Osteoblast (primary cell): ENCODE results near the gene ATP6V1F. TPM values are rescaled to one million over a fixed set of nuclear protein-coding genes. Genes with fewer than 3 reads are reported as not detected.
A peak's percentile ranks its signal among the peaks of the same experiment; 100 is the strongest.

ENCODE experiments used
- DNase-seq: peaks from one replicate; pipeline ENCODE4 v3.0.0; 2011; ENCODE audit warnings: low spot score, mixed read lengths; ENCODE audit not compliant: insufficient read length; ENCODE audit errors: missing footprints
- H2AFZ ChIP-seq: 2 replicates; pipeline ENCODE4 v1.6.0; 2011; ENCODE audit warnings: mild to moderate bottlenecking, low read length
- H3K27ac ChIP-seq: 2 replicates; pipeline ENCODE4 v1.5.1; 2011; ENCODE audit warnings: mild to moderate bottlenecking, low read depth, low read length, moderate library complexity
- H3K27me3 ChIP-seq: 2 replicates; pipeline ENCODE4 v1.6.0; 2012; ENCODE audit warnings: mild to moderate bottlenecking, control low read depth, inconsistent platforms, low read length, moderate library complexity; ENCODE audit not compliant: insufficient read depth
- H3K36me3 ChIP-seq: 2 replicates; pipeline ENCODE4 v1.5.1; 2011; ENCODE audit warnings: mild to moderate bottlenecking, low read length, control low read depth, moderate library complexity; ENCODE audit not compliant: insufficient read depth
- H3K4me1 ChIP-seq: 2 replicates; pipeline ENCODE4 v1.5.1; 2011; ENCODE audit warnings: mild to moderate bottlenecking, low read length, control low read depth, moderate library complexity; ENCODE audit not compliant: insufficient read depth
- H3K4me2 ChIP-seq: 2 replicates; pipeline ENCODE4 v1.6.0; 2011; ENCODE audit warnings: mild to moderate bottlenecking, low read length; ENCODE audit not compliant: insufficient read depth
- H3K4me3 ChIP-seq: fragments of 200-600 bp; sonication (generic); 3 replicates; pipeline ENCODE4 v1.5.1; 2012; ENCODE audit warnings: mild to moderate bottlenecking, low read length, inconsistent platforms; ENCODE audit not compliant: insufficient read depth
- H3K79me2 ChIP-seq: 2 replicates; pipeline ENCODE4 v1.6.0; 2012; ENCODE audit warnings: mild to moderate bottlenecking, low read length, control low read depth, inconsistent platforms; ENCODE audit not compliant: insufficient read depth
- H3K9me3 ChIP-seq: 2 replicates; pipeline ENCODE4 v1.5.1; 2011; ENCODE audit warnings: low read depth, low read length, control low read depth
- H4K20me1 ChIP-seq: 2 replicates; pipeline ENCODE4 v1.6.0; 2012; ENCODE audit warnings: mild to moderate bottlenecking, low read length, control low read depth; ENCODE audit not compliant: insufficient read depth
- CTCF ChIP-seq: IDR thresholded peaks from 2 replicates; pipeline ENCODE4 v1.5.1; 2011; ENCODE audit warnings: mild to moderate bottlenecking, low read depth, low read length, moderate library complexity; ENCODE audit errors: extremely low read depth
- total RNA-seq: library from RNA; depleted of rRNA; stranded (reverse); fragments of >200 nt; gene quantifications from 2 replicates; pipeline ENCODE4 v1.2.3, GENCODE V29; 2012

The ATP6V1F gene
- total RNA-seq, 1 donor: 91.9 TPM

- Histone ChIP-seq H3K79me2 (no peaks in the 10 kb centered on the region), H4K20me1 (no peaks in the 10 kb centered on the region), H3K36me3 (no peaks in the 10 kb centered on the region), H3K4me3 (no peak overlapping the region), H3K27me3 (peaks cover 6% of the 10 kb centered on the region), H3K4me2 (no peak overlapping the region), H3K4me1 (no peaks in the 10 kb centered on the region), H3K27ac (no peak overlapping the region), H3K9me3 (no peaks in the 10 kb centered on the region), H2AFZ (no peak overlapping the region)
- TF ChIP-seq CTCF: no peak
- peak; percentile 78 for DNase-seq
Observed at GRCh38 chr7:128884561-128885369, 22.1 kb downstream of the ATP6V1F start.

- TF ChIP-seq CTCF: no peak
- DNase-seq: peak; percentile 61
- no peak overlapping the region for H3K4me2 ChIP-seq
Observed at GRCh38 chr7:128885370-128886187, 22.9 kb downstream of the ATP6V1F start.

GRCh38 chr7:128886391-128887168, 23.9 kb downstream of the ATP6V1F start:
- Histone ChIP-seq H3K9me3 (no peaks in the 10 kb centered on the region), H3K4me3 (no peak overlapping the region), H2AFZ (no peak overlapping the region), H4K20me1 (no peaks in the 10 kb centered on the region), H3K27ac (no peak overlapping the region), H3K4me1 (no peaks in the 10 kb centered on the region), H3K27me3 (peaks cover 16% of the 10 kb centered on the region), H3K4me2 (no peak overlapping the region), H3K79me2 (no peaks in the 10 kb centered on the region), H3K36me3 (no peaks in the 10 kb centered on the region)
- DNase-seq: peak; percentile 67
- TF ChIP-seq CTCF: no peak

More at GRCh38 chr7:128885370-128886187, 22.9 kb downstream of the ATP6V1F start:
- Histone ChIP-seq H3K4me3 (no peak overlapping the region), H3K9me3 (no peaks in the 10 kb centered on the region), H3K27ac (no peak overlapping the region), H3K36me3 (no peaks in the 10 kb centered on the region), H3K4me1 (no peaks in the 10 kb centered on the region), H3K27me3 (peaks cover 13% of the 10 kb centered on the region), H4K20me1 (no peaks in the 10 kb centered on the region), H2AFZ (no peak overlapping the region), H3K79me2 (no peaks in the 10 kb centered on the region)
